Stimulated activated CD4-positive, alpha-beta T cell treated with anti-CD3 and anti-CD28 coated beads, Interleukin-1b, Interleukin-23, amount 100 ng/mL, for 4 hours (primary cell): Measurements from ENCODE around the gene GALK2.
"Not testable (repeated sequence)": the region's sequence is repeated elsewhere in the genome, so short reads cannot be mapped to it uniquely, and the experiment has no call there.

Experiments
- DNase-seq, 2 donors: peaks; one replicate each; pipeline ENCODE4 v3.0.0-alpha.2; 2020; ENCODE audit warnings: low read depth in 2 of 2

GALK2 gene

DNA sequence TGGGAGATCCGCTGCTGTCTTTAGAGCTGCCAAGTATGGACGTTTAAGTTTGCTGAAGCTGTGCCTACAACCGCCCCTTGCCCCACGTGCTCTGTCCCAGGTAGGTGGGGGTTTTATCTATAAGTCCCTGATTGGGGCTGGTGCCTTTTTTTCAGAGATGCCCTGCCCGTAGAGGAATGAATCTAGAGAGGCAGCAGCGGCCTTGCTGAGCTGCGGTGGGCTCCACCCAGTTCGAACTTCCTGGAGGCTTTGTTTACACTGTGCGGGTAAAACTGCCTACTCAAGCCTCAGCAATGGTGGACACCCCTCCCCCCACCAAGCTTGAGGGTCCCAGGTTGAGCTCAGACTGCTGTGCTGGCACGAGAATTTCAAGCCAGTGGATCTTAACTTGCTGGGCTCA lies 169.6 kb downstream of the GALK2 start:
- DNase-seq: no peak

DNA sequence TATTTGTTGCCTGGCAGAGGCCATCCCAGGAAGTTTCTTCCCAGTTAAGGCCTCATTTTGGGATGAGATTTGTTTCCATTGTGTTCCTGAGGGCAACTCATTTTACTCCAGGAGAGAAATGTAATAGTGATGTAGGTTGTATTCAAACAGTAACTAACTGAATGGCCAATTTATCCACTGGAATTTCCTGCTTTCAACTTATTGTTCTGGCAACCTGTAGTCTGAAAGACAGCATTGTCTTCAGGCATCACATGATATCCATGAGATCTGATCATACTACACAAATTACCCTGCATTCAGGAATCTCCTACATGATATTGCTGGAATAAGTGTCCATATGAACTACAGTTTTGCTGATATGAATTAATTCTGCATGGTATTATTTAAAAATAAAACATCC lies 173.5 kb downstream of the GALK2 start:
- no peak for DNase-seq

DNA sequence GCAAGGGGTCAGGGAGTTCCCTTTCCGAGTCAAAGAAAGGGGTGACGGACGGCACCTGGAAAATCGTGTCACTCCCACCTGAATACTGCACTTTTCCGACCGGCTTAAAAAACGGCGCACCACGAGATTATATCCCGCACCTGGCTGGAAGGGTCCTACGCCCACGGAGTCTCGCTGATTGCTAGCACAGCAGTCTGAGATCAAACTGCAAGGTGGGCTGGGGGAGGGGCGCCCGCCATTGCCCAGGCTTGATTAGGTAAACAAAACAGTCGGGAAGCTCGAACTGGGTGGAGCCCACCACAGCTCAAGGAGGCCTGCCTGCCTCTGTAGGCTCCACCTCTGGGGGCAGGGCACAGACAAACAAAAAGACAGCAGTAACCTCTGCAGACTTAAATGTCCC lies 184.4 kb downstream of the GALK2 start:
- not testable (repeated sequence) for DNase-seq

DNA sequence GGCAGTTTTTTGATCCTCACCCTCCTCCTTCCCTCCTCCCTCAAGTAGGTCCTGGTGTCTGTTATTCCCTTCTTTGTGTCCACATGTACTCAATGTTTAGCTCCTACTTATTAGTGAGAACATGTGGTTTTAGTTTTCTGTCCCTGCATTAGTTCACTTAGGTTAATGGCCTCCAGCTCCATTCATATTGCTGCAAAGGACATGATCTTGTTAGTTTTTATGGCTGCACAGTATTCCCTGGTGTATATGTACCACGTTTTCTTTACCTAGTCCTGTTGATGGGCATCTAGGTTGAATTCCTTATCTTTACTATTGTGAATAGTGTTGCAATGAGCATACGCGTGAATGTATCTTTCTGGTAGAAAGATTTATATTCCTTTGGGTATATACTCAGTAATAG lies 191.3 kb downstream of the GALK2 start:
- DNase-seq: no peak

DNA sequence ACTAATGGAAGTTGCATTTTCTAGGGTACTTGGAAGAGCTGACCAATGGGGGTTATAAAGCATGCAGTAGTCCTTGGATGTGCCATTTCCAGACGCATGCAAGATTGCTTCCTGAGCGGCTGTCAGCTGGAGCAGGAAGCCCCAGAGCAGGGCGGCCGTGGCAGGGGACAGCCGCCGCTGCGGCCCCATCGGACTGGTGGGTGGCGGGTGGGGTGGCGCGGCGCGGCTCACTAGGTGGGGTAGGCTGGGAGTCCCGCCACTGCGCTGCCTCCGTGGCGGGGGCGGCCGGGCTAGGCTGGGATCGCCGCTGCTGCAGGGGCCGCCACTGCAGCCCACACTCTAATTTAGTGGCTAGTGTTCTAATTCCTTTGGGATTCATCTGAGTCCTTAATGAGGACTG lies 196.4 kb downstream of the GALK2 start:
- DNase-seq: no peak

DNA sequence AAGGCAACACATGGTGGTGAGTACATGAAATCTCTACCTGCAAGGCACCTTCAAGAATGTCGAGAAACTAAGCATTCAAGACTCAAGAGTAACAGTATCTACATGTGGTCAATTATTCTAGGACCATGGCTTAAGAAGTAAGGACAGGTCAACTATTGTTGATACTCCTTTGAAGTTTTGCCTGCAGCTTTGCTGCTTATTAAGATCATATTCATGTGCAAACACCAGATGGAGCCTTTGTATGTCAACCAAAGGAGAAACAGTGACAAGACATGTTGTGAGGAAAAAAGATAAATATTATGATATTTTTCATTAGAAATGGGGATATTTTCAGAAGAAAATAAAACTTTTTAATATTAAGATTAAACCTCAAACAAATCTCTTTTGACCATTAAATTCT lies 200.7 kb downstream of the GALK2 start:
- DNase-seq: no peak

DNA sequence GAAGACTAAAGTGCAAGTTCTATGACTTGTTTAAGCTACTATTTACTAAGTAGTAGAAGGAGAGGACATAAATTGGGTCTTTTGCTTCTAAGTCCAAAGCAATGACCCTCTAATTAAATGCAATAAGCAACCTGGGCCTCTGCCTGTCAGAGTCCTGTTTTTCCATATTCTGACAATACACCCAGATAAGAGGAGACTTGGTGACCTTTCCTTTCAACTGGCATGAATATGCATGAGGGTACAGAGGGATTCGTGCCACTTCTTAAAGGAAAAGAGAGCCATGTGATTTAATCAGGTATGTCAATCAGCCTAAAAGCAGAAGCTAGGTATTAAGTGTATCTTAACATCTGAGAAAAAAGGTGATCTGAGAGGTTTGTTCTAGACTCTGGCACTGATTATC lies 202.3 kb downstream of the GALK2 start:
- no peak for DNase-seq

DNA sequence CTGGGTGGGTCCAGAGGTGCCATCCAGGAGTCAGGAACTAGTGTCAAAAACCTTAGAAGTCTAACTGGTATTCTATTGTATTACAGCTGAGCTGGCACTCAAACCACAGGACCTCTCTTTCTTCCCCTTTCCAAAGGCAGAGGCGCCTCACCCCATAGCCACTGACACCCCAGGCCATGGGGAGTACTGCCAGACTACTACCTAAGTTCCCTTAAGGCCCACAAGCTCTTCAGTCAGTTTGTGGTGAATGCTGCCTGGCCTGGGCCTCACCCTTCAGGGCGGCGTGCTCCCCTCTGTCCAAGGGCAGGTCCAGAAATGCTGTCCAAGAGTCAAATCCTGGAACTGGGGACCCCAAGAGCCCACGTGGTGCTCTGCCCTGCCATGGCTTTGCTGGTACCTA lies 209.9 kb downstream of the GALK2 start:
- no peak for DNase-seq

DNA sequence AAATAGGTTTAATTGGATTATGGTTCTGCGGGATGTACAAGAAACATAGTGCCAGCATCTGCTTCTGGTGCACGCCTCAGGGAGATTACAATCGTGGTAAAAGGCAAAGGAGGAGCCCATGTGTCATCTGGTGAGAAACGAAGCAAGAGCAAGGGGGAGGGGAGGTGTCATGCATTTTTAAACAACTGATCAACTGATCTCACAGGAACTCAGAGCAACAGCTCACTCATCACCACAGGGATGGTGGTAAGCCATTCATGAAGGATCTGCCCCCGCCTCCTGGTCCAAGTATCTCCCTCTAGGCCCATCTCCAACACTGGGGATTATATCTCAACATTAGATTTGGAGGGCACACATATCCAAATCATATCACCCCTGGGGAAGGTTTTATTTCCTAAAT lies 210.9 kb downstream of the GALK2 start:
- no peak for DNase-seq
